Ishikawa (cell line): ENCODE results near the gene POLG.

Source experiments
- CEBPB ChIP-seq: IDR thresholded peaks from 2 replicates; pipeline ENCODE4 v1.6.1; 2012
- CREB1 ChIP-seq: IDR thresholded peaks from 2 replicates; pipeline ENCODE4 v1.6.1; 2012; ENCODE audit warnings: low read depth
- EGR1 ChIP-seq: IDR thresholded peaks from 2 replicates; pipeline ENCODE4 v1.6.1; 2012
- EP300 ChIP-seq: IDR thresholded peaks from 2 replicates; pipeline ENCODE4 v1.6.1; 2012; ENCODE audit warnings: borderline replicate concordance
- MAX ChIP-seq: IDR thresholded peaks from 2 replicates; pipeline ENCODE4 v1.6.1; 2012
- NFIC ChIP-seq: IDR thresholded peaks from 2 replicates; pipeline ENCODE4 v1.6.1; 2012
- RAD21 ChIP-seq: IDR thresholded peaks from 2 replicates; pipeline ENCODE4 v1.6.1; 2012; ENCODE audit warnings: low read depth
- REST ChIP-seq: IDR thresholded peaks from 2 replicates; pipeline ENCODE4 v1.6.1; 2012; ENCODE audit warnings: low read depth, mild to moderate bottlenecking
- TAF1 ChIP-seq: IDR thresholded peaks from 2 replicates; pipeline ENCODE4 v1.6.1; 2012; ENCODE audit warnings: low read depth, mild to moderate bottlenecking
- TEAD4 ChIP-seq: IDR thresholded peaks from 2 replicates; pipeline ENCODE4 v1.6.1; 2012
- USF1 ChIP-seq: IDR thresholded peaks from 2 replicates; pipeline ENCODE4 v1.6.1; 2012
- YY1 ChIP-seq: IDR thresholded peaks from 2 replicates; pipeline ENCODE4 v1.6.1; 2012; ENCODE audit warnings: low read depth
- ZBTB7A ChIP-seq: IDR thresholded peaks from 2 replicates; pipeline ENCODE4 v1.6.1; 2012; ENCODE audit warnings: low read depth

- TF ChIP-seq NFIC (no peak), CREB1 (no peak), REST (no peak), EP300 (no peak), RAD21 (no peak), USF1 (no peak), TAF1 (no peak), YY1 (no peak), CEBPB (no peak), TEAD4 (no peak), MAX (no peak), ZBTB7A (no peak), EGR1 (no peak)
Measured at GRCh38 chr15:89349206-89349558, 14.6 kb upstream of the POLG start.
